HG02571 (cell line): ENCODE measurements around the gene ITIH3.

Experiments used
- ATAC-seq: cut with Tn5 transposase; IDR thresholded peaks from one replicate; pipeline ENCODE4 v1.9.1; 2021; ENCODE audit warnings: mild to moderate bottlenecking, moderate library complexity; ENCODE audit not compliant: unreplicated experiment

Gene ITIH3

GRCh38 chr3:52822363-52822762, 27.8 kb downstream of the ITIH3 start:
- ATAC-seq: no peak

DNA sequence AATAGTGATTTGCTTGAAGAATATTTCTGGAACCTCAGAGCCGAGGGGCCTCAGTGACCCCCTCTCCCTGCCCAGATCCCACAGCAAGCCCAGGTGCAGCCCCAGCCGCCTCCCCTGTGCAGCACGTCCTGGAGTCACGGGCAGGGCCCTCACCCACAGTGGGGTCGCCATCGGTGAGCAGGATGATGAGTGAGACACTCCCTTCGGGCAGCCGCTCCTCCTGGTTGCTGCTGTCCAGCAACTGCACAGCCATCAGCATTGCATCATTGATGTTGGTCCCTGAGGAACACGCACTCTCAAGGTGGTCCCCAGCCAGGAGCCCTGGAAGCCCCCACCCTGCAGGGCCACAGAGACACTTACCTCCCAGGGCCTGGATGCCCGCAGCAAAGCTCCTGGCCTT, 29.4 kb downstream of the ITIH3 start:
- no peak for ATAC-seq

DNA sequence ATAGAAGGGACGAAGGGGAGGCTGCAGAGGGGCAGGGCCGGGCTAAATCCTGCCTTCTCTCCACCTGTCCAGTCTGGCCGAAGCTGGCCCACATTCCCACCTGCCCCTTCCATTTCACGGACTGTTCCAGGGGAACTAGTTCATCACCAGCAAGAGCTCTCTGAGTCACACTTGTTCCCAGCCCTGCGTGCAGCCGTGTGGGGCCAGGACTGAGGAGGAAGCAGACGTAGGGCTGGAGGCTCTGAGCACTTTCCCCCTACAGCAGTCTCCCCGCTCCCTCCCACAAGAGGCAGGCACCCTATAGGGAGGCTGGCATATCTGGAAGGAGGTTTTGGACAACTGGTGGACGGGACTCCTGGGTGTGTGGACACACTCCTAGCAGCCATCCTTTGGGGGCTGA, 32.8 kb downstream of the ITIH3 start:
- ATAC-seq: no peak

- ATAC-seq: no peak
Measured at GRCh38 chr3:52827866-52828376, 33.3 kb downstream of the ITIH3 start.

DNA sequence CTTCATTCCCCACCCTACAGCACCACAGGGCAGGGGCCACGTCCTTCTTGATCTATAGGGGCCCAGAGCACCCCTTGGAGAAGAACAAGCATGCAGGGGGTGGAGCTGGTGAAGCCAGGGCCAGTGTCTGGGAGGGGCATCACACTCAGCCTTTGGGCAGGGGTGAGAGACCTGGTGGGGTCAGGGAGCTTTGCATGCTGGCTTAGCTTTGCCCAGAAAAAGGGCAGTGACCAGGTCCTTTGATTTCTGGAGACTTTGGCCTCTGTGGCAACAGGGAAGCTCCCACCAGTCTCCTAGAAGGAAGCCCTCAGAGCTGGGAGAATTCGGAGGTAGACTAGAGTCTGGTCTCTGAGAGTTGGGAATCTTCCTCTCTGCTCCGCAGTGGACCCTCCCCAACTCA, 34.9 kb downstream of the ITIH3 start:
- no peak for ATAC-seq

DNA sequence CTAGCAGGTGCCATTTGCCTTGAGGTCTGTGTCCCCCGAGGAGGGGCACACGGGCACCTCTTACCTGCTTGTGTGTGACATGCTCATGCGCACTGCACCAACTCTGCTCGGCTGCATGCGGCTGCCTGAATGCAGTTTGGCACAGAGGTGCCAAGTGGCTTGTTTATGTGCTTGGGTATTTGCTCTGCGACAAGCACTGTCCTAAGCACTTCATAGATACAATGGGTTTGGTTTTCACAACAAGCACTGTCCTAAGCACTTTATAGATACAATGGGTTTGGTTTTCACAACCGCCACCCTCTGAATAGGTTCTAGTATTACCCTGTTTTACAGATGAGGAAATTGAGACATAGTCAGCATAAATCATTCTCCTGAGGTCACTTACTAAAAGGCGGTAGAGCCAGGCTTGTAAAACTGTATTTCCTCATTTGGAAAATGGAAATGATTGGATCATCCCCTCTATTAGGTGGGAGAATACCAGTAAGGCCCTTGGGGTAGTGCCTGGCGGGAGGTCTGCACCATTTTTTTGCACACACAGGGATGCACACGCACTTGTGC, 35.4 kb downstream of the ITIH3 start:
- no peak for ATAC-seq

DNA sequence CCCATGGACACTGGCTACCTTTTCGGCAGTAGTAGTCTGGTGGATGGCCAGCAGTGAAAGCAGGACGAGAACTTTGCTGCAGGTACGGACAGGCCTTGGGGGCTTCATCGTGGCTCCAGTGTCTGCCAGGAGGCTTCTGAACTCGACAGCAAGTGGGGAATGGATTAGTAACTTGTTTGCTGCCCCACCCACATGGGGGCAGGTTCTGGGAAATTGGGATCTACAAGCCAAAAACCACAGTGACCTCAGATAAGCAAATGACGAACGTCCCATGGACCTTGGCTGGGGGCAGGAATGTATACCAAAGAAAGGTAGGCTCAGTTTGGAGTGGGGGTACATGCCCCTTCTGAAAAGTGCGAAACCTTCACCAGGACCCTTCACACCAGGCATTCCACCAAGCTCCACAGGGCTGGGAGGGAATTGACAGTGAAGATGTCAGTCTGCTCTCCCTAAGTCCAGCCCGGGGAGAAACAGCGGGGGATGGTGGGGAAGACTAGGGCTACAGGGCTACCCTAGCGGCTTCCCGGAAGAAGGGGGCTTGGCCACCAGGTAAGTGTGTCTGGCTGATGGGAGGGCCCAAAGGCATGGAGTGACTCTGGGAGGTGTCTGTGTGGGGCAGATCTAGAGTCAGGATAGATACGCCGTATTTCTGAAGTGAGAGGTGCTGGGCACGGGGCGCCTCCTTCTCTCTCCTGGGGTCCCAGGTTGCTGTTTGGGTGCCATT, 36.1 kb downstream of the ITIH3 start, which contains the start of gene ITIH4:
Gene ITIH4 (minus strand): TSS at position 138 of the 724 bp plus-strand sequence. CDS start 30 bp downstream, at position 108.
- no peak for ATAC-seq

- no peak for ATAC-seq
Measured at GRCh38 chr3:52831500-52832301, 37.1 kb downstream of the ITIH3 start.

DNA sequence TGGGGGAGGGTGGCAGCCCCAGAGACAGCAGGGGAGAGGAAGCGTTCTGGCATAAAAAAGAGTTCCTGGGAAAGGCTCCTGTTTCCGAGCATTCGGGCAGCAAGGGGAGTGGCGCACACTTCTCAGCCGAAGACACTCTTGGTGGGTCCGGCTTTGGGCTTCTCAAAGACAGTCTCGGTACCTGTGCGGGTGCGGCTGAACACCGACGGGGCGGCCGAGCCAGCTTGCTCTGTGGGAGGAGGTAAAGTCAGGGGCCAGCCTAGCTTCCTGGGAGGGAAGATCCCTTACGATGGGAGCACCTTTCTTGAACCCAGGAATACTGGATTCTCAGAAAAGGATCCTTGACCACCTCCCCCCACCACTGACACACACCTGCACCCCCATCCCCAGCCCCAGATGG, 38.6 kb downstream of the ITIH3 start:
- no peak for ATAC-seq

DNA sequence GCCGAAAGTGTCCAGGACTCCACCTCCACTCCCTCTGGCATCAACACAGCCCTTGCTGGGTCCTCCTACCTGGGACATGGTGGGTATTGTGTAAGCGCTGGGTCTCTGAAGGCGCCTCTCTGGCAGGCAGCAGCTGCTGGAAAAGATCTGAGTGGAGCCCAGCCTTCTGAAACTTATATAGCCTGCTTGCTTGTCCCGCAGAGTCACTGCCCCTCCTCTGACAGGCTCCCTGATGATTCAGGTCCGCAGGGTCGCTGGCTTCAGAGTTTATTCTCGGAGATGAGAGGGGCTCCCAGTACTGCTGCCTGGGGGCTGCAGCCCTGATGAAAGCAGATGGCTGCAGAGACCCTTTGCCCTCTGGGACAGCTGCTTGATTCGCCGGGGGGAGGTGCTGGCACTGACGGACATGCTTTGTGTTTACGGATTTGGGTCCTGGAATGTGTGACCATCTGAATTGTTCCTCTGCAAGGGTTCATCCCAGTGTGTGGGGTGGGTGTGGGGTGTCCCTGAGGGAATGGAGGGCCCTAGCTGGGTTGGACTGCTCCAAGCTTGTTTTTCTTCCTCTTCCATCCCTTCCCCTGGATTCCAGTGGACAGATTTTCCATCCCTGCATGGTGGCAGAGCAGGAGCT, 40.4 kb downstream of the ITIH3 start, which contains the start of gene MUSTN1:
Gene MUSTN1 (minus strand): TSS at position 149 of the 631 bp plus-strand sequence. CDS start 71 bp downstream, at position 78.
- ATAC-seq: no peak

DNA sequence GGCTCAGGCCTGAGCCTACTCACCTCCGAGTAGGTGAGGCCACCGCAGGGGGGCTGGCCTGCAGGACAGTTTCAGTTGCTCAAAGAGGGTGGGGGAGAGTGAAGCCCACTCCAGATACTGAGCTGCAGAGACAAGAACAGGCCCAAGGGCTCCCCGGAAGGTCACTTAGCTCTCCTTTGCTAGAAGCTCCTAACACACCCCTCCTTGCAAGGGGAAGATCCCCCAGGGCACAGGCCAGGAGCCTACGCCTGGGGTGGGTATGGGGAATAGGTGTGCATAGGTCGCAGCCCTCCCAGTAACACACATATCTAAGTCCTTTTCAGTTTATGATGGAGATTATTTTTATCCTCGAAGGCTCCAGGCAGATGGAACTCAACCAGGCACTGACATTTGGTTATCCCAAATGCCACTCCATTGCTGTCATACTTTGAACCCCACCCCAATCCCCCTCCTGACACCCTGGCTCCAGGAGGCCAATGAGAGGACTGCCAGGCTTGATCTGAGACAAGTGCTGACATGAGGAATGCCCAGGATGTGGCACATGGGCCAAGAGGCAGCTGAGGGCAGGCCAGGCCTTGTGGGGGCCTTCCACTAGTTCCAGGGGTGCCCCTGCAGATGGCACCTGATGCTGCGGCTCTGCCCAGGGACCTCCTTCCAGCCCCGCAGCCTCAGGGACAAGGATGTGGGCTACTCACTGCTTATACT, 41.3 kb downstream of the ITIH3 start:
- ATAC-seq: no peak

DNA sequence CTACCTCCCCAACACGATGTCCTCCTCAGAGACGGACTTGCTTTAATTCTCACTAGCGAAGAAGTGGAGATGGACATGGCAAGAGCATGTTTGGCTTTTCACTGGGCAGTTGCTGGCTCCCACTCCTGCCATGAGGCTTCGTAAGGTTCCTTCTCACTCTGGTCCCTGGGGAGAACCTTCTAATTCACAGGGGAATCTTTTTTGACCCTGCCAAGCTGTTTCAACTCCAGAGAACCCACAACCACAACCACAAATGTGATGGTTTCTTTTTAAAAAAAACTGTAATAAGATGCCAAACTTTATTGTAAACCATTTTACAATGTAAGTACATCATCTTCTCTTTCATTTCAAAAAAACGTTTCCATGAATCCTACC, 41.9 kb downstream of the ITIH3 start:
- no peak for ATAC-seq

- ATAC-seq: no peak
Measured at GRCh38 chr3:52836986-52837385, 42.4 kb downstream of the ITIH3 start.

DNA sequence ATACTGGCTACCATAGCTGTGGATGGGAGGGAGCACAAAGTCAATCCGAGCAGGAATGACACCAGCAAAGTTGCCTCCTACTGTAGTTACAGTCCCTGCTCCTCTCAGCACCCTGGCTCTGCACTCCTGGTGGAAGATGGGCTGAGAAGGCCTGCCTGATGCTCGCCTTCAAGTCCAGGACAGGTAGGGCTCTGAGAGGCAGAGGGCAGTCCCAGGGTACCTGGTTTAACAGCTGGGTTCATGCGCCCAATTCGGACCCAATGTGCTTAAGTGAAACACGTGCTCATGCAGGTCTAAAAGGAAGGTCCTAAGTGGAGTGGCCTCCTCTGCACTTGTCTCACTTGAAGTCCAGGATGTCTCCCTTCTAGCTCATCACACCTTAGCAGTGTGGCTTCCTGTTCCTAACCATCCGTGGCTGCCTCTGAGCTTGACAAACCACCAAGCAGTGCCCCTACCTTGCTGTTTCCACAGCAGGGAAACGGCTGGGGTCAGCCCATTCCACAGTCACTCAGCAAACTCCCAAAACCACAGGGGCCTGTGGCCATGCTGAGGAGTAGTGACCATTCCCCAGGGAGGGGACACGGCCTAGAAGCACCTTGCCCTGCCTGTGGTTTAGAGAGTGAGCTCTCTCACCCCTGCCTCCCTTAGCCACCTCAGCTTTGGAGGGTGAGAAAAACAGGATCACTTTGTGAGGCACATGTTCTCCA, 44.1 kb downstream of the ITIH3 start:
- ATAC-seq: no peak

- no peak for ATAC-seq
Measured at GRCh38 chr3:52839268-52839575, 44.6 kb downstream of the ITIH3 start.

DNA sequence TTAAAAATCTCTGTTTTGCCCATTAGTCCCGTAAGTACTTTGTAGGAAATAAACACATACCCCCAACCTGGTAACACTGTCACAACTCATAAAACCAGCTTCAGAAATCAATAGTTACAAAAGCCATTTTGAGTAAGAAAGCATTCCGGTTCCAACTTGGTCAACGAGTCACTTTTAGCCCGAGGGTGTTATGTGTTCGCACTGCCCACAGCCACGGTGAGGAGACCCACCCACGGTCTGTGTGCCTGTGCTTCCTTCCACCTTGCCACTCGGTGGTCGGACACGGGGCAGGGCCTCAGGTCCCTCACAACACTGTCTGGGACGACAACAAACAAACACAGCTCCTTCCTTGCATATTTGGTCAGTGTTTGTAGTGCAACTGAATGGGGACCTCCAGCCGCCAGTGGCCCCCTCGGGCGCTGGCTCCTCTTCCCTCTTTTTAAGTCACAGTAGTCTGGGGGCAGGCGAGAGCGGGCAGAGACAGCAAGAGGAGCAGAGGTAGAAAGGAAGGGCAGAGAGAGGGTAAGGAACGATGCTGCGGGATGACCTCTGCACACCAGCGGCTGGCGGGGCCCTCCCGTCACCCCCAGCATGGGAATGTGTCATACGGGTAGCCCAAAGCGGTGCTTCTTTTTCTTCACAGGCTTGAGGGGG, 45.4 kb downstream of the ITIH3 start:
- no peak for ATAC-seq

GRCh38 chr3:52841211-52841980, 46.8 kb downstream of the ITIH3 start:
- ATAC-seq: no peak

- no peak for ATAC-seq
Measured at GRCh38 chr3:52841981-52842340, 47.4 kb downstream of the ITIH3 start.

DNA sequence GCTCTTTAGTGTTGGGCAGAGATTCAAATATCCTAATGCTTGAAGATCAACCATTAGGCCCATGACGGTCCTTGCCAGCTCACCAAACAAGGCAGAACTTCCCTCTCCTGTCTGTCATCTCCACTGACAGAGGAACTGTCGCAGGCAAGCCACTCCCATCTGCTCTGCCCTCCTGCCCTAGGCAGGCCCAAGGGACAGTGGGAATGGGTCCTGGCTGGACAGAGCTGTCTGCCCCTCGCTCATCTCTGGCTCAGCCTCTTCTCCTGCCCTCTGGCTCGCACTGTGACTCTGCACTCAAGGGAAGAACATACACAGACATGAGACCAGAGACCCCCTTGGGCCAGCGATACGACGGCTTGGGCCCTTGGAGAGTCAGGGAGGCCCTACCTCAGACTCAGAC, 47.8 kb downstream of the ITIH3 start:
- no peak for ATAC-seq
